Thyroid gland (tissue), 4 donors: ENCODE measurements around the gene NUP50. TPM values are rescaled to one million over a fixed set of nuclear protein-coding genes. Genes with fewer than 3 reads are reported as not detected.

Source experiments
- DNase-seq, 2 donors: peaks; one replicate each; pipeline ENCODE4 v3.0.0-alpha.2; 2019
- H3K27ac ChIP-seq, 3 donors: fragments of 200-600 bp; sonication (generic); 1 replicate in 2 of 3; 2 replicates in 1 of 3; pipeline ENCODE4 v1.5.1; 2016 to 2019; ENCODE audit warnings: mild to moderate bottlenecking in 1 of 3, moderate library complexity in 1 of 3
- H3K27me3 ChIP-seq: fragments of 200-600 bp; sonication (generic); one replicate; pipeline ENCODE4 v1.5.1; 2019
- H3K36me3 ChIP-seq, 2 donors: fragments of 200-600 bp; sonication (generic); one replicate each; pipeline ENCODE4 v1.5.1; 2016 to 2019
- H3K4me1 ChIP-seq, 2 donors: fragments of 200-600 bp; sonication (generic); one replicate each; pipeline ENCODE4 v1.5.1; 2017 to 2019
- H3K4me3 ChIP-seq, 3 donors: fragments of 200-600 bp; sonication (generic); replicated peaks in 1 of 3; 1 replicate in 2 of 3; 2 replicates in 1 of 3; pipeline ENCODE4 v1.5.1; 2016; ENCODE audit warnings: mild to moderate bottlenecking in 1 of 3
- H3K9me3 ChIP-seq: fragments of 200-600 bp; sonication (generic); one replicate; pipeline ENCODE4 v1.5.1; 2017
- POLR2A ChIP-seq, 2 donors: fragments of 450-650 bp; IDR thresholded peaks; one replicate each; pipeline ENCODE4 v1.6.1; 2017; ENCODE audit warnings: antibody characterized with exemption in 2 of 2, mild to moderate bottlenecking in 2 of 2, moderate library complexity in 1 of 2
- WGBS, 2 donors: methylation state at CpG; one replicate each; pipeline ENCODE4 v1.1.5; 2017; 5-methylcytosine and 5-hydroxymethylcytosine counted together
- intact Hi-C: fragments of 100-400 bp; cut with DNase I; formaldehyde crosslinking; loops from one replicate; pipeline ENCODE4 v1.15.1; 2023
- total RNA-seq, 4 donors: library from RNA; depleted of rRNA; stranded (reverse); fragments of >200 nt; gene quantifications; one replicate each; pipeline ENCODE4 v1.2.3, GENCODE V29; 2016
- TF ChIP-seq, protein P1 (sequence below), 6 experiments: fragments of 200-600 bp in 3 of 6; fragments of 450-650 bp in 3 of 6; sonication (generic) in 3 of 6; IDR thresholded peaks; one replicate each; pipeline ENCODE4 v1.5.1; 2016 to 2019; ENCODE audit warnings: antibody characterized with exemption in 6 of 6, mild to moderate bottlenecking in 2 of 6, inconsistent platforms in 1 of 6, moderate library complexity in 1 of 6

The NUP50 gene
- total RNA-seq, 4 donors from 2014 or later: 53.9 to 128 (median 91.9) TPM

- intact Hi-C loops: no loop called here
- H3K27ac ChIP-seq: no peak overlapping the region
- H3K36me3 ChIP-seq: peaks cover 9 to 12% of the 10 kb centered on the region in 2 donors
- no peak for DNase-seq
- TF ChIP-seq POLR2A (IDR thresholded peaks at IDR 0.05): no peak
- TF ChIP-seq, protein P1, sequence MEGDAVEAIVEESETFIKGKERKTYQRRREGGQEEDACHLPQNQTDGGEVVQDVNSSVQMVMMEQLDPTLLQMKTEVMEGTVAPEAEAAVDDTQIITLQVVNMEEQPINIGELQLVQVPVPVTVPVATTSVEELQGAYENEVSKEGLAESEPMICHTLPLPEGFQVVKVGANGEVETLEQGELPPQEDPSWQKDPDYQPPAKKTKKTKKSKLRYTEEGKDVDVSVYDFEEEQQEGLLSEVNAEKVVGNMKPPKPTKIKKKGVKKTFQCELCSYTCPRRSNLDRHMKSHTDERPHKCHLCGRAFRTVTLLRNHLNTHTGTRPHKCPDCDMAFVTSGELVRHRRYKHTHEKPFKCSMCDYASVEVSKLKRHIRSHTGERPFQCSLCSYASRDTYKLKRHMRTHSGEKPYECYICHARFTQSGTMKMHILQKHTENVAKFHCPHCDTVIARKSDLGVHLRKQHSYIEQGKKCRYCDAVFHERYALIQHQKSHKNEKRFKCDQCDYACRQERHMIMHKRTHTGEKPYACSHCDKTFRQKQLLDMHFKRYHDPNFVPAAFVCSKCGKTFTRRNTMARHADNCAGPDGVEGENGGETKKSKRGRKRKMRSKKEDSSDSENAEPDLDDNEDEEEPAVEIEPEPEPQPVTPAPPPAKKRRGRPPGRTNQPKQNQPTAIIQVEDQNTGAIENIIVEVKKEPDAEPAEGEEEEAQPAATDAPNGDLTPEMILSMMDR (IDR thresholded peaks at IDR 0.05): no peak
- no peaks in the 10 kb centered on the region for H3K9me3 ChIP-seq
- H3K4me3 ChIP-seq: no peak overlapping the region
- WGBS, 2 donors: 92 to 100% methylated on average over 2 to 26 of the region's 36 CpGs
- H3K27me3 ChIP-seq: no peaks in the 10 kb centered on the region
- peaks cover 0 to 5% of the 10 kb centered on the region in 2 donors for H3K4me1 ChIP-seq
Measured at GRCh38 chr22:45202333-45203149, 38.8 kb downstream of the NUP50 start.

- TF ChIP-seq POLR2A (IDR thresholded peaks at IDR 0.05): no peak
- TF ChIP-seq, protein P1 (IDR thresholded peaks at IDR 0.05): no peak
- peaks cover 5 to 9% of the 10 kb centered on the region in 2 donors for H3K36me3 ChIP-seq
- intact Hi-C loops: no loop called here
- WGBS, 2 donors: 90 to 96% methylated on average over 29 to 37 of the region's 40 CpGs
- H3K4me3 ChIP-seq: no peak overlapping the region
- no peak for DNase-seq
- no peaks in the 10 kb centered on the region for H3K27me3 ChIP-seq
- no peaks in the 10 kb centered on the region for H3K9me3 ChIP-seq
- H3K27ac ChIP-seq: no peak overlapping the region
- peaks cover 0 to 5% of the 10 kb centered on the region in 2 donors for H3K4me1 ChIP-seq
Measured at GRCh38 chr22:45203150-45203951, 39.6 kb downstream of the NUP50 start.

DNA sequence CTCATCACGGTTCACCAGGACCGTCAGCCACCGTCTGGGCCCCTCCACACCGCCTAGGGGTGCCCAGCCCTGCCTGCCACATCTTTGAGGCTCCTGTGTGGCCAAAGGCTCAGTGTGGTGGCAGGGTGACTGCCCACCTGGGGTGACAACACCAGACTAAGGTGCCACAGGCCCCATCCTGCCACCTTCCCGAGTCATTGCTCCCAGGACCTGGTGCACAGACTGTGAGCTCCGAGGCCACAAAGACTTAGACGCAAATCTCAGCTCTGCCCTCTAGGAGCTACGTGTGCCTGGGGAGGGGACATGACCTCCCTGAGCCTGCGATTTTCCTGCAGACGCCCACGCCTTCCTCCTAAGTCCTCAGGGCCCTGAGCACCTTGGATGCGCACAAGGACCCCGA is 40.5 kb downstream of the NUP50 start:
- peaks cover 4 to 9% of the 10 kb centered on the region in 2 donors for H3K36me3 ChIP-seq
- intact Hi-C loops: no loop called here

GRCh38 chr22:45204819-45205218 is 41.1 kb downstream of the NUP50 start:
- Histone ChIP-seq H3K27me3 (no peaks in the 10 kb centered on the region), H3K27ac (no peak overlapping the region), H3K9me3 (no peaks in the 10 kb centered on the region), H3K36me3 (peaks cover 0 to 9% of the 10 kb centered on the region in 2 donors), H3K4me1 (peaks cover 0 to 5% of the 10 kb centered on the region in 2 donors), H3K4me3 (no peak overlapping the region)
- DNase-seq: no peak
- intact Hi-C loops: no loop called here
- WGBS, 2 donors: 92 to 95% methylated on average over 13 to 14 of the region's 14 CpGs
- TF ChIP-seq, protein P1 (IDR thresholded peaks at IDR 0.05): no peak
- no peak for TF ChIP-seq POLR2A (IDR thresholded peaks at IDR 0.05)

More for the DNA sequence above, 40.5 kb downstream of the NUP50 start:
- H3K27me3 ChIP-seq: no peaks in the 10 kb centered on the region
- WGBS, 2 donors: 86% methylated on average over 10 of the region's 13 CpGs; no CpG with 5 or more reads in 1 of the 2 donors
- DNase-seq: no peak
- no peak overlapping the region for H3K4me3 ChIP-seq
- no peak for TF ChIP-seq POLR2A (IDR thresholded peaks at IDR 0.05)
- TF ChIP-seq, protein P1 (IDR thresholded peaks at IDR 0.05): no peak
- no peak overlapping the region for H3K27ac ChIP-seq
- H3K9me3 ChIP-seq: no peaks in the 10 kb centered on the region
- peaks cover 0 to 5% of the 10 kb centered on the region in 2 donors for H3K4me1 ChIP-seq
